Measurements from ENCODE around the gene PRPF6. TPM values are rescaled to one million over a fixed set of nuclear protein-coding genes. Genes with fewer than 3 reads are reported as not detected.

Gene PRPF6
- total and polyA plus RNA-seq, 2 of the 13 experiments (the other 11 are each of a cell fraction or from before 2014, with no cell fraction given): 63.7 to 101 TPM

DNA sequence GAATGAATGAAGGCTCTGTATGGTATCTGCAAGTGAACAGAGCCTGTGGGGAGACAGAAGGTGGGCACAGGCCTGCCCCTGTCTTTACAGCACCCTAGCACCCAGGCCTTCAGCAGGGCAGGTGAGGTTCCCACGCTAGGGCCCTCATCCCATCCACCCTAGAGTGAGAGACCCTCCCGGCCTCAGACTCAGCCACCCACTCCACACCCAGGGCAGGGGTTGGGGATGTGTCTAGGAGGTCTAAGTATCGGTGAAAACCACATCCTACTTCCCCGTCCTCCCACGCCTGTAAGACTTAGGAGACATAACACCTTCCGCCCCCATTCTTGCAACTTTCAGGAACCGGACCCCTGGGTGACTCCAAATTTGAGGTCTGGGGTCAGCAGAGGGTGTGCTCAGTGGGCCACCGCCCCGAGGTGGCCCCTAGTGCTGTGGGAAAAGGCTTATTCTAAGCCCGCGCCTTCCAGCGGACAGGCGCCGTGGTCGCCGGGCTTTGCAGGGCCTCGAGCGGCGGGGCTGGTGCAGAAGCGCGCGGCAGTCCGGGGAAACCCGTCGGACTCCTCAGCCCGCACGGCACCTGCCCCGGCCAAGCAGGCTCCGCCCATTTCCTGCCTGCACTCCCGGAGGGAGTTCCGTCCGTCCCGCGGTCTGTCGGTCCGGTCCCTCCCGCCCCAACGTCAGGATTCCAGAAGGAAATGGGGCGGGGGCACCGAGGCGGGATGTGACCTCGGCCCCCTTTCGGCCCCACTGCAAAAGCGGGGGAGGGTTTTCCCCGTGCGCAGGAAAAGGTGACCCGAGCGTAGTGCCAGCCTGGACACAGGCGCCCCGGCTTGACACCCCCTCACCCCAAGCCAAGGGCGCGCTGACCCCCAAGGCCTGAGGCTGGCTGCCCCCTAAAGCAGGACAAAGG lies 2.4 kb upstream of the PRPF6 start (continued):
- 0 out of 2 replicates have a peak, but pooled peaks have one; percentile 27 for TF ChIP-seq ZNF10 (CRISPR knock-in tag; IDR thresholded peaks at IDR 0.05; ENCODE audit: borderline replicate concordance, low read depth)
- peak; percentile 94 for TF ChIP-seq YEATS4 (CRISPR knock-in tag; IDR thresholded peaks at IDR 0.05; ENCODE audit: borderline replicate concordance)
- peak; percentile 30 for TF ChIP-seq ASH2L (IDR thresholded peaks at IDR 0.05; ENCODE audit: insufficient read length, low read depth, low read length)
- peak; percentile 63 for TF ChIP-seq ZHX2 (IDR thresholded peaks at IDR 0.05; ENCODE audit: low read depth)
- 0 out of 2 replicates have a peak, but pooled peaks have one; percentile 22 for TF ChIP-seq ZHX2 (CRISPR knock-in tag; IDR thresholded peaks at IDR 0.05; ENCODE audit: borderline replicate concordance)
- peak; percentile 92; the same call in 1 of the 2 replicates for TF ChIP-seq KLF9 (CRISPR knock-in tag; IDR thresholded peaks at IDR 0.05; ENCODE audit: low read depth)
- TF ChIP-seq MYC (CRISPR knock-in tag; IDR thresholded peaks at IDR 0.05; ENCODE audit: borderline replicate concordance): peak; percentile 94; the same call in 1 of the 2 replicates
- peak; percentile 63; the same call in 1 of the 2 replicates for TF ChIP-seq ZNF142 (CRISPR knock-in tag; IDR thresholded peaks at IDR 0.05)
- TF ChIP-seq NFYC (CRISPR knock-in tag; IDR thresholded peaks at IDR 0.05): peak; percentile 51; the same call in 1 of the 2 replicates
- peak; percentile 98 for TF ChIP-seq ZNF44 (CRISPR knock-in tag; IDR thresholded peaks at IDR 0.05)
- no peak for TF ChIP-seq LCORL (IDR thresholded peaks at IDR 0.05)
- TF ChIP-seq LCORL (CRISPR knock-in tag; IDR thresholded peaks at IDR 0.05): peak; percentile 96
- peak; percentile 72 for TF ChIP-seq ZNF501 (CRISPR knock-in tag; IDR thresholded peaks at IDR 0.05)
- no peak for TF ChIP-seq SETDB1 (CRISPR knock-in tag; IDR thresholded peaks at IDR 0.05; ENCODE audit: borderline replicate concordance)
- 0 out of 2 replicates have a peak, but pooled peaks have one; percentile 38 for TF ChIP-seq ZNF20 (CRISPR knock-in tag; IDR thresholded peaks at IDR 0.05)
- peak; percentile 85 for TF ChIP-seq ZNF678 (CRISPR knock-in tag; IDR thresholded peaks at IDR 0.05)
- TF ChIP-seq MXI1 (IDR thresholded peaks at IDR 0.05; ENCODE audit: borderline replicate concordance, low read depth, low read length): peak; percentile 64; the same call in 1 of the 3 replicates

All from HepG2 (cell line).